SK-N-SH treated with all-trans-retinoic acid at 6 μM for 48 hours (cell line): ENCODE data around the gene CKM.

Experiments used
- ATAC-seq: fragments of 200-7000 bp; cut with Tn5 transposase; 3 replicates; pipeline ENCODE4 v1.9.1; 2020; ENCODE audit warnings: mild to moderate bottlenecking, moderate library complexity
- ARNTL ChIP-seq: fragments of 450-650 bp; formaldehyde crosslinking; IDR thresholded peaks from 2 replicates; pipeline ENCODE4 v1.5.0; 2020; ENCODE audit warnings: low read depth, mild to moderate bottlenecking, moderate library complexity, borderline replicate concordance
- BACH2 ChIP-seq: fragments of 250-450 bp; sonication (Bioruptor Pico); IDR thresholded peaks from 2 replicates; pipeline ENCODE4 v1.9.0; 2021; ENCODE audit warnings: mild to moderate bottlenecking, borderline replicate concordance
- CSDC2 ChIP-seq: fragments of 250-450 bp; sonication (Bioruptor Pico); IDR thresholded peaks from 2 replicates; pipeline ENCODE4 v1.5.0; 2020; ENCODE audit warnings: mild to moderate bottlenecking, moderate library complexity
- ESRRG ChIP-seq: fragments of 250-450 bp; sonication (Bioruptor Pico); IDR thresholded peaks from 2 replicates; pipeline ENCODE4 v1.6.1; 2021; ENCODE audit warnings: mild to moderate bottlenecking
- GLIS3 ChIP-seq: fragments of 250-450 bp; sonication (Bioruptor Pico); IDR thresholded peaks from 2 replicates; pipeline ENCODE4 v1.5.0; 2020; ENCODE audit warnings: mild to moderate bottlenecking, moderate library complexity
- ISL1 ChIP-seq: fragments of 250-450 bp; sonication (Bioruptor Pico); IDR thresholded peaks from 2 replicates; pipeline ENCODE4 v2.1.2; 2022; ENCODE audit warnings: mild to moderate bottlenecking, moderate library complexity
- OSR1 ChIP-seq: fragments of 250-450 bp; sonication (Bioruptor Pico); IDR thresholded peaks from 2 replicates; pipeline ENCODE4 v1.8.0; 2022; ENCODE audit warnings: moderate library complexity, mild to moderate bottlenecking, inconsistent platforms
- PPARA ChIP-seq: fragments of 250-450 bp; sonication (Bioruptor Pico); IDR thresholded peaks from 2 replicates; pipeline ENCODE4 v1.5.0; 2020; ENCODE audit warnings: mild to moderate bottlenecking, borderline replicate concordance
- RARB ChIP-seq: fragments of 250-450 bp; sonication (Bioruptor Pico); IDR thresholded peaks from 2 replicates; pipeline ENCODE4 v1.8.0; 2021; ENCODE audit warnings: mild to moderate bottlenecking, moderate library complexity
- SNAI2 ChIP-seq: fragments of 250-450 bp; sonication (Bioruptor Pico); IDR thresholded peaks from 2 replicates; pipeline ENCODE4 v1.5.0; 2020; ENCODE audit warnings: mild to moderate bottlenecking, moderate library complexity
- TOX ChIP-seq: fragments of 250-450 bp; sonication (Bioruptor Pico); IDR thresholded peaks from 2 replicates; pipeline ENCODE4 v1.8.0; 2021; ENCODE audit warnings: mild to moderate bottlenecking, moderate library complexity, borderline replicate concordance
- ZFP3 ChIP-seq: fragments of 250-450 bp; sonication (Bioruptor Pico); IDR thresholded peaks from 2 replicates; pipeline ENCODE4 v1.5.0; 2020; ENCODE audit warnings: mild to moderate bottlenecking, moderate library complexity
- ZFP30 ChIP-seq: fragments of 450-650 bp; formaldehyde crosslinking; IDR thresholded peaks from 2 replicates; pipeline ENCODE4 v1.5.0; 2022; ENCODE audit warnings: mild to moderate bottlenecking, moderate library complexity
- ZNF565 ChIP-seq: fragments of 450-650 bp; formaldehyde crosslinking; conservative IDR thresholded peaks from 2 replicates; pipeline ENCODE4 v1.5.0; 2020; ENCODE audit warnings: low read depth, mild to moderate bottlenecking, moderate library complexity
- ZNF70 ChIP-seq: fragments of 450-650 bp; formaldehyde crosslinking; IDR thresholded peaks from 2 replicates; pipeline ENCODE4 v1.5.0; 2020; ENCODE audit warnings: mild to moderate bottlenecking, moderate library complexity
- ZNF8 ChIP-seq: fragments of 450-650 bp; formaldehyde crosslinking; IDR thresholded peaks from 2 replicates; pipeline ENCODE4 v1.5.0; 2020; ENCODE audit warnings: mild to moderate bottlenecking, moderate library complexity
- TF ChIP-seq, protein P1 (sequence below): fragments of 250-450 bp; sonication (Bioruptor Pico); IDR thresholded peaks from 2 replicates; pipeline ENCODE4 v1.5.1; 2020; ENCODE audit warnings: low read depth, mild to moderate bottlenecking, moderate library complexity
- TF ChIP-seq, protein P2 (sequence below): fragments of 250-450 bp; sonication (Bioruptor Pico); IDR thresholded peaks from 2 replicates; pipeline ENCODE4 v1.8.0; 2021; ENCODE audit warnings: low read depth, mild to moderate bottlenecking, moderate library complexity, borderline replicate concordance
- TF ChIP-seq, protein P3 (sequence below): fragments of 250-450 bp; sonication (Bioruptor Pico); IDR thresholded peaks from 2 replicates; pipeline ENCODE4 v1.8.0; 2020; ENCODE audit warnings: mild to moderate bottlenecking, moderate library complexity, borderline replicate concordance
- TF ChIP-seq, protein P4 (sequence below): fragments of 250-450 bp; sonication (Bioruptor Pico); IDR thresholded peaks from 2 replicates; pipeline ENCODE4 v1.5.1; 2021; ENCODE audit warnings: mild to moderate bottlenecking, moderate library complexity
- TF ChIP-seq, protein P5 (sequence below): fragments of 250-450 bp; sonication (Bioruptor Pico); IDR thresholded peaks from 2 replicates; pipeline ENCODE4 v1.5.0; 2020; ENCODE audit warnings: mild to moderate bottlenecking, moderate library complexity

Gene CKM

DNA sequence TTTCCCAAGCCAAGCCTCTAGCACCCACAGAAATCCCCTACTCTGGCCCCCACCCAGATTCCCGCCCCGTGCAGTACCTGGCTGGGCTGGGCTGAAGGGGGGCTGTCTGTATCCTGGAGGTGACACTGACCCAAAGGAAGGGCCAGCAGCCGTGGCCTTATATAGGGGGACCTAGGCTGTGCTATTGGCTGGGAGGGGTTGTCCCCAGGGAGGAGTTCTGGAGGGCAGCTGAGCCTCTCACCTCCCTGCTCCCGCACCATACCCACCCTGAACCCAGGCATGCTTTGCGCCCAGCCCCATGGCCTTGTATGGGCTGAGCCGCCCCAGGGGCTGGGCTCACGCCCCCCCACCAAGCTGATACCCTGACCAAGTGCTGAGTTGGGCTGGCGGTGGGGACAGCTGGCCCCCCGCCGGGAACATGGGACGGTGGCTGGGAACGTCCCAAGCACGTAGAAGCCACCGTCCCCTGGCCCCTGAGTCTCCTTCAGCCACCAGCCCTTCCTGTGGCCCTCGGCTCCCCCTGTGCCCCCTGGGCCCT is at the start of gene CKM:
CKM (minus strand) TSS at position 132 of the 538 bp plus-strand sequence. CDS start 3,162 bp downstream, outside the sequence.
- TF ChIP-seq ZFP3 = no peak
- TF ChIP-seq, protein P1, sequence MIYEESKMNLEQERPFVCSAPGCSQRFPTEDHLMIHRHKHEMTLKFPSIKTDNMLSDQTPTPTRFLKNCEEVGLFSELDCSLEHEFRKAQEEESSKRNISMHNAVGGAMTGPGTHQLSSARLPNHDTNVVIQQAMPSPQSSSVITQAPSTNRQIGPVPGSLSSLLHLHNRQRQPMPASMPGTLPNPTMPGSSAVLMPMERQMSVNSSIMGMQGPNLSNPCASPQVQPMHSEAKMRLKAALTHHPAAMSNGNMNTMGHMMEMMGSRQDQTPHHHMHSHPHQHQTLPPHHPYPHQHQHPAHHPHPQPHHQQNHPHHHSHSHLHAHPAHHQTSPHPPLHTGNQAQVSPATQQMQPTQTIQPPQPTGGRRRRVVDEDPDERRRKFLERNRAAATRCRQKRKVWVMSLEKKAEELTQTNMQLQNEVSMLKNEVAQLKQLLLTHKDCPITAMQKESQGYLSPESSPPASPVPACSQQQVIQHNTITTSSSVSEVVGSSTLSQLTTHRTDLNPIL (CRISPR knock-in tag) = no peak
- TF ChIP-seq OSR1 (CRISPR knock-in tag) = no peak
- TF ChIP-seq, protein P2, sequence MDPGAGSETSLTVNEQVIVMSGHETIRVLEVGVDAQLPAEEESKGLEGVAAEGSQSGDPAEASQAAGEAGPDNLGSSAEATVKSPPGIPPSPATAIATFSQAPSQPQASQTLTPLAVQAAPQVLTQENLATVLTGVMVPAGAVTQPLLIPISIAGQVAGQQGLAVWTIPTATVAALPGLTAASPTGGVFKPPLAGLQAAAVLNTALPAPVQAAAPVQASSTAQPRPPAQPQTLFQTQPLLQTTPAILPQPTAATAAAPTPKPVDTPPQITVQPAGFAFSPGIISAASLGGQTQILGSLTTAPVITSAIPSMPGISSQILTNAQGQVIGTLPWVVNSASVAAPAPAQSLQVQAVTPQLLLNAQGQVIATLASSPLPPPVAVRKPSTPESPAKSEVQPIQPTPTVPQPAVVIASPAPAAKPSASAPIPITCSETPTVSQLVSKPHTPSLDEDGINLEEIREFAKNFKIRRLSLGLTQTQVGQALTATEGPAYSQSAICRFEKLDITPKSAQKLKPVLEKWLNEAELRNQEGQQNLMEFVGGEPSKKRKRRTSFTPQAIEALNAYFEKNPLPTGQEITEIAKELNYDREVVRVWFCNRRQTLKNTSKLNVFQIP (CRISPR knock-in tag) = no peak
- TF ChIP-seq, protein P3, sequence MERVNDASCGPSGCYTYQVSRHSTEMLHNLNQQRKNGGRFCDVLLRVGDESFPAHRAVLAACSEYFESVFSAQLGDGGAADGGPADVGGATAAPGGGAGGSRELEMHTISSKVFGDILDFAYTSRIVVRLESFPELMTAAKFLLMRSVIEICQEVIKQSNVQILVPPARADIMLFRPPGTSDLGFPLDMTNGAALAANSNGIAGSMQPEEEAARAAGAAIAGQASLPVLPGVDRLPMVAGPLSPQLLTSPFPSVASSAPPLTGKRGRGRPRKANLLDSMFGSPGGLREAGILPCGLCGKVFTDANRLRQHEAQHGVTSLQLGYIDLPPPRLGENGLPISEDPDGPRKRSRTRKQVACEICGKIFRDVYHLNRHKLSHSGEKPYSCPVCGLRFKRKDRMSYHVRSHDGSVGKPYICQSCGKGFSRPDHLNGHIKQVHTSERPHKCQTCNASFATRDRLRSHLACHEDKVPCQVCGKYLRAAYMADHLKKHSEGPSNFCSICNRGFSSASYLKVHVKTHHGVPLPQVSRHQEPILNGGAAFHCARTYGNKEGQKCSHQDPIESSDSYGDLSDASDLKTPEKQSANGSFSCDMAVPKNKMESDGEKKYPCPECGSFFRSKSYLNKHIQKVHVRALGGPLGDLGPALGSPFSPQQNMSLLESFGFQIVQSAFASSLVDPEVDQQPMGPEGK = no peak
- no peak for TF ChIP-seq ESRRG (CRISPR knock-in tag)
- no peak for TF ChIP-seq CSDC2 (CRISPR knock-in tag)
- no peak for TF ChIP-seq GLIS3 (CRISPR knock-in tag)
- no peak for TF ChIP-seq ZNF70
- TF ChIP-seq ISL1 (CRISPR knock-in tag) = no peak
- TF ChIP-seq ZNF565 (CRISPR knock-in tag) = no peak
- TF ChIP-seq ZNF8 (CRISPR knock-in tag) = no peak
- no peak for TF ChIP-seq BACH2 (CRISPR knock-in tag)
- TF ChIP-seq, protein P4, sequence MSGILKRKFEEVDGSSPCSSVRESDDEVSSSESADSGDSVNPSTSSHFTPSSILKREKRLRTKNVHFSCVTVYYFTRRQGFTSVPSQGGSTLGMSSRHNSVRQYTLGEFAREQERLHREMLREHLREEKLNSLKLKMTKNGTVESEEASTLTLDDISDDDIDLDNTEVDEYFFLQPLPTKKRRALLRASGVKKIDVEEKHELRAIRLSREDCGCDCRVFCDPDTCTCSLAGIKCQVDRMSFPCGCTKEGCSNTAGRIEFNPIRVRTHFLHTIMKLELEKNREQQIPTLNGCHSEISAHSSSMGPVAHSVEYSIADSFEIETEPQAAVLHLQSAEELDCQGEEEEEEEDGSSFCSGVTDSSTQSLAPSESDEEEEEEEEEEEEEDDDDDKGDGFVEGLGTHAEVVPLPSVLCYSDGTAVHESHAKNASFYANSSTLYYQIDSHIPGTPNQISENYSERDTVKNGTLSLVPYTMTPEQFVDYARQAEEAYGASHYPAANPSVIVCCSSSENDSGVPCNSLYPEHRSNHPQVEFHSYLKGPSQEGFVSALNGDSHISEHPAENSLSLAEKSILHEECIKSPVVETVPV = no peak
- no peak for TF ChIP-seq PPARA
- TF ChIP-seq ZFP30 (CRISPR knock-in tag) = no peak
- TF ChIP-seq SNAI2 (CRISPR knock-in tag) = no peak
- TF ChIP-seq TOX (CRISPR knock-in tag) = no peak
- no peak for TF ChIP-seq RARB
- TF ChIP-seq, protein P5, sequence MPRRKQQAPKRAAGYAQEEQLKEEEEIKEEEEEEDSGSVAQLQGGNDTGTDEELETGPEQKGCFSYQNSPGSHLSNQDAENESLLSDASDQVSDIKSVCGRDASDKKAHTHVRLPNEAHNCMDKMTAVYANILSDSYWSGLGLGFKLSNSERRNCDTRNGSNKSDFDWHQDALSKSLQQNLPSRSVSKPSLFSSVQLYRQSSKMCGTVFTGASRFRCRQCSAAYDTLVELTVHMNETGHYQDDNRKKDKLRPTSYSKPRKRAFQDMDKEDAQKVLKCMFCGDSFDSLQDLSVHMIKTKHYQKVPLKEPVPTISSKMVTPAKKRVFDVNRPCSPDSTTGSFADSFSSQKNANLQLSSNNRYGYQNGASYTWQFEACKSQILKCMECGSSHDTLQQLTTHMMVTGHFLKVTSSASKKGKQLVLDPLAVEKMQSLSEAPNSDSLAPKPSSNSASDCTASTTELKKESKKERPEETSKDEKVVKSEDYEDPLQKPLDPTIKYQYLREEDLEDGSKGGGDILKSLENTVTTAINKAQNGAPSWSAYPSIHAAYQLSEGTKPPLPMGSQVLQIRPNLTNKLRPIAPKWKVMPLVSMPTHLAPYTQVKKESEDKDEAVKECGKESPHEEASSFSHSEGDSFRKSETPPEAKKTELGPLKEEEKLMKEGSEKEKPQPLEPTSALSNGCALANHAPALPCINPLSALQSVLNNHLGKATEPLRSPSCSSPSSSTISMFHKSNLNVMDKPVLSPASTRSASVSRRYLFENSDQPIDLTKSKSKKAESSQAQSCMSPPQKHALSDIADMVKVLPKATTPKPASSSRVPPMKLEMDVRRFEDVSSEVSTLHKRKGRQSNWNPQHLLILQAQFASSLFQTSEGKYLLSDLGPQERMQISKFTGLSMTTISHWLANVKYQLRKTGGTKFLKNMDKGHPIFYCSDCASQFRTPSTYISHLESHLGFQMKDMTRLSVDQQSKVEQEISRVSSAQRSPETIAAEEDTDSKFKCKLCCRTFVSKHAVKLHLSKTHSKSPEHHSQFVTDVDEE (CRISPR knock-in tag) = no peak
- no peak for ATAC-seq

DNA sequence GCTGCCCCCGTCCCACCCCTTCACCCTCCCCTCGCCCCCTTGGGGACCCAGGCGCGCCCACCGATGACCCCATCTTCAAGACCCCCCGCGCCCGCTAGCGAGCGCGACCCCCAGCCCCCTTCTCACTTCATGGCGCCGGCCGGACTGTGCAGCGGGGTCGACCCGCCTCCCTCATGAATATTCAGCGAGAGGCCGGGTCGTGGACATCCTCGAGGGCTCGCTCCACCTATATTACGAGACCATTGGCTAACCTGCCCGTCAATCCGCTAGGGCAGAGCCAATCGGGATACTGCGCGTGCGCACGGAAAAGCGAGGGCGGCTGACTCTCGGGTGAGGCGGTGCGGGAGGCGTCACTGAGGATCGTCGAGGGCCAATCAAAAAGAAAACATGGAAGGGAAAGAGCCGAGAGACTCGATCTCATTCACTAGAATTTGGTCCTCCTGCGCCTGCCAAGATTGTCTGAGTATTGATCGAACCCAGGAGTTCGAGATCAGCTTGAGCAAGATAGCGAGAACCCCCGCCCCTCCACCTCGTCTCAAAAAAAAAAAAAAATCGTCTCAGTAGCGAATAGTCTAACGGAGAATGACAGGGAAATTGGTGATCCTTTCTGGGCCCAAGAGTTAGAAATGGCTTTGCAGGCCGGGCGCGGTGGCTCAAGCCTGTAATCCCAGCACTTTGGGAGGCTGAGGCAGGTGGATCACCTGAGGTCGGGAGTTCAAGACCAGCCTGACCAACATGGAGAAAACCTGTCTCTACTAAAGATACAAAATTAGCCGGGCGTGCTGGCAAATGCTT is 47.9 kb upstream of the CKM start, which contains the start of gene ERCC2:
ERCC2 (minus strand) TSS at position 164 of the 795 bp plus-strand sequence; CDS start at position 131, 33 bp downstream.
- peak; percentile 99 for ATAC-seq
- TF ChIP-seq, protein P5 (CRISPR knock-in tag) = no peak
- no peak for TF ChIP-seq ZNF565 (CRISPR knock-in tag)
- no peak for TF ChIP-seq ARNTL (CRISPR knock-in tag)
- TF ChIP-seq OSR1 (CRISPR knock-in tag) = no peak
- 0 out of 2 replicates have a peak, but pooled peaks have one; percentile 35 for TF ChIP-seq ESRRG (CRISPR knock-in tag)
- TF ChIP-seq RARB = no peak
- no peak for TF ChIP-seq GLIS3 (CRISPR knock-in tag)
